Rectal smooth muscle tissue (tissue), 1 donor: ENCODE measurements around the gene DNAH17.

ENCODE experiments used
- H3K27ac ChIP-seq: one replicate; pipeline ENCODE4 v1.7.0; 2013; ENCODE audit warnings: low read depth, low read length, inconsistent platforms
- H3K27me3 ChIP-seq: one replicate; pipeline ENCODE4 v1.7.0; 2013; ENCODE audit warnings: low read length; ENCODE audit not compliant: control insufficient read depth, insufficient read depth
- H3K36me3 ChIP-seq: one replicate; pipeline ENCODE4 v1.7.0; 2013; ENCODE audit warnings: low read length; ENCODE audit not compliant: control insufficient read depth, insufficient read depth
- H3K4me1 ChIP-seq: one replicate; pipeline ENCODE4 v1.7.0; 2013; ENCODE audit warnings: low read length; ENCODE audit not compliant: control insufficient read depth, insufficient read depth
- H3K4me3 ChIP-seq: one replicate; pipeline ENCODE4 v1.7.0; 2013; ENCODE audit warnings: low read length
- H3K9ac ChIP-seq: one replicate; pipeline ENCODE4 v1.7.0; 2013; ENCODE audit warnings: low read length

Gene DNAH17

DNA sequence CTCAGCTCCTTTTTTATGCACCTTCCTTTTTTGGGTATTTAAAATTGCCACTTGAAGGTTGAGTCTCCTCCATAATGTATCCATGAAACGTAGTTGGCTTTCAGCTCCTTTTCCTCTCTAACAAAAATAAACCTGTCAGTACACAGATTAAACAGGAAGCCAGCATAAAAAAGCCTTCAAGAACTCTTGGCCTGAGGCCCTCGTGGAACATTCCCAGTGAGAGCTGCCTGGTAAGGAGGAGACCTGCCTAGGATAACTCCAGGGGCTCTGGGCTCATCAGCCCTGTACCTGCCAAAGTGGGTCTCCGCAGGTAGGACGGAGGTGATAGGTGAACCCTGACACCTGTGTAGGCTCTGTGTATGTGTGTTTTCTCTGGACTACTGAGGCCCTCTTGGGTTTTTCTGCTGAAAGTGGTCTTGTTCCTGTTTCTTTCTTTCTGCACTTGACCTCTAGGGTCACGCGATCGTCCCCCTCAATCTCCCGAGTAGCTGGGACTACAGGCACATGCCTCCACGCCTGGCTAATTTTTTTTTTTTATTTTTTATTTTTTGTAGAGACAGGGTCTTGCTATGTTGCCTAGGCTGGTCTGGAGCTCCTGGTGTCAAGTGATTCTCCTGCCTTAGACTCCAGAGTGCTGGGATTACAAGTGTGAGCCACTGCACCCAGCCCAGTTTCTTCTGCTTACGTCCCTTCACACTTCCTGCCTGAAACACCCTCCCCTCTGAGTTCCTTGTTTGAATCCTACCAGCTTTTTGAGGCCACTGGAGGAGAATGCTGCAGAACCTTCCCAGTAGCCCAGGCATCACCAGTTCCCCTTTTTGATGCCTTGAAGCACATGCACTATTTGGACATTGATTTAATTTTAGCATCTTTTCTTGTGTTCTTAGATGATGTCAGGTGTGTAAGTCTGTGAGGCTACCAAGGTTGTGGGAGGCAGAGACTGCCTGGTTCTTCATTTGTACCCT, 188.9 kb downstream of the DNAH17 start:
- no peak overlapping the region for H3K9ac ChIP-seq
- H3K4me3 ChIP-seq = no peak overlapping the region
- peaks cover 4% of the 10 kb centered on the region for H3K4me1 ChIP-seq
- peak overlapping the region; percentile 18 for H3K27ac ChIP-seq
- no peaks in the 10 kb centered on the region for H3K36me3 ChIP-seq
- H3K27me3 ChIP-seq = no peaks in the 10 kb centered on the region

DNA sequence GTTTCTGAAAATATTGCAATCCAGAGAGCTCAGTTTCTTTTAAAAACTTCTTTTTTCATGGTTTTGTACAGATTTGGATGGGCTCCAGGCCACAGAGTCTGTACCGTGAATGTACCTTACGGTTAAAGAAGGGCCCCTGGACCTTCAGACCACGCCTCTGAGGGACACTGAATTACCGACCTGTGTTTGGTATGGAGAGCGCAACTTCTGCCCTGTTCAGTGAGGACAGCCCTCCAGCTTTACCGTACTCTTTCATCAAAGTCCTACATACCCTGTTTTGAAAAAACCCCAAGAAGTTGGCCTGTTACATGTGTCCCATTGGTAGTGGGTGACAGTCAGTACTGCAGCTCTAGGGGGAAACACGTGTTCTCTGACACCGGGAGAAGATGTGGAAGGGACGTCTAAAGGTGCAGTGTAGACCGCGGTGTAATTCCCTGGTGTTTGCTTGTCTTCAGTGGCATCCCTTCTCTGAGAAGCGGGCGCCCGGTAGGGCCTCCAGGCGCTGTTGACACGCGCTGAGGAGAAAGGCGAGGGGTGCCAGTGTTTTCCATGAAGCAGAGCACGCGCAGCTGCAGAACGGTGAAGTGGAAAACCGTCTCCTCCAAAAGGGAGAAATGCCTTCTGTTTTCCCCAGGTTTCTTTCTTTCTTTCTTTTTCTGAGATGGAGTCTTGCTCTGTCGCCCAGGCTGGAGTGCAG, 192.6 kb downstream of the DNAH17 start:
- Histone ChIP-seq H3K4me1 (peaks cover 4% of the 10 kb centered on the region), H3K36me3 (no peaks in the 10 kb centered on the region), H3K27me3 (no peaks in the 10 kb centered on the region), H3K4me3 (no peak overlapping the region), H3K27ac (no peak overlapping the region), H3K9ac (no peak overlapping the region)

DNA sequence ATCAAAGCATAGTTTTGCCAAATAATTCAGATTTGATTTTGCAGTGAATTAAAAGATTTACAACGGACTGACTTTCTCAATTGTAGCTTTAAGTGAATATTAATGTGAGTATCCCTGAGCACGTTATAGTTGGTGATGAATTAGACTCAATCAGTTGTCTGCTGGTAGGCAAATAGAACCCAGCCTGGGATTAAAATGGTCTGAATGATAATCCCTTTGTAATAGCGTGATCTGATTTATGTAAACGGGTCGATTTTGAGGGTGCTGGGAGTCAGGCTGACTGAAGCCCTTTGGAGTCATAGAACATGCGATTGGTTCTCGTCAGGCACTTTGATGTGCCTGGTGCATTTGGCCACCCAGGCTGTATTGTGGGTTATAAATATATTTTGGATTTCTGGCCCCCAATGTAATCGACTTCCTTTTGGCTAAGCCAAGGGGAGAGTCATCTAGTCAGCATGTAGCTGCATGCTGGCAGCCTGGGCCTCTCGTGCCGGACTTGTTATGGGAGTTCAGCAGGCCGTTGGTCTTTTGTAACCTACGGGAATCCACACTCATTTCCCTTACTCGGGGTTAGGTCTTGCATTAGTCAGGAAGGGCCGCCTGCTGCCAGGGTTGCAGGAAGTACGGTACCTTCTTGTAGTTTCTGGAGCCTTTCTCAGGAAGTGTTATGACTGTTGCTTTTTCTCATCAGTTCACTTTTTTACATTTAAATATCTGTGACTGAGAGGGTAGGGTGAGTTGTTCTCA, 193.3 kb downstream of the DNAH17 start:
- Histone ChIP-seq H3K27ac (no peak overlapping the region), H3K4me1 (peaks cover 4% of the 10 kb centered on the region), H3K36me3 (no peaks in the 10 kb centered on the region), H3K27me3 (no peaks in the 10 kb centered on the region), H3K9ac (no peak overlapping the region), H3K4me3 (no peak overlapping the region)

DNA sequence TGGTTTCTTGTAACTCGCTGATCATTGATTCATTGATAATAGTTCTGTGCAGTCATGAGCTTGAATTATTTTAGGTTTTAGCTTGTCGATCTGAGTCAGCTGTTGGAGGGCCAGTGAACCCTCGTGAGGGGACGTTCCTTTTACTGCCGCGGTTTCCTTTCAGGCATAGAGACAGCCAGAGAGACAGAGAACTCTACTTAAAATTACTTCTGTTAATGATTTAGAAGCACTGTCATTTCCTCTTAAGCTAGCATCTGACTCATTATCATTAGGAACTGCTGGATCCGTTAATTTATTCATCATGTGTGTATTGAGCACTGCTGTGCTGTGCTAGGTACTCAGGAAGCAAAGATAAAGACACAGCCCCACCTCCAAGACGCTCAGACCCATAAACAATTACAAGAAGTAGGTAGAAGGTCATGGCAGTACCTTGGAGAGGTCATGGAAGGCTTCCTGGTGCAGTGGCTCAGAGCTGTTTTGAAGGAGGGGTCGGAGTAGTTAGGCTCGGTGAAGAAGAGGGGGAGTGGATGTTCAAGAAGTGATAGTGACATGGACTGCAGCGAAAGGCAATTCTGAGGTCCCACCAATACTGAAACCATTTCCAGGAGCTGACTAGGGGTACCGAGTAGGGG, 195.5 kb downstream of the DNAH17 start:
- no peak overlapping the region for H3K9ac ChIP-seq
- no peak overlapping the region for H3K27ac ChIP-seq
- H3K27me3 ChIP-seq = no peaks in the 10 kb centered on the region
- H3K36me3 ChIP-seq = no peaks in the 10 kb centered on the region
- peaks cover 3% of the 10 kb centered on the region for H3K4me1 ChIP-seq
- H3K4me3 ChIP-seq = no peak overlapping the region

DNA sequence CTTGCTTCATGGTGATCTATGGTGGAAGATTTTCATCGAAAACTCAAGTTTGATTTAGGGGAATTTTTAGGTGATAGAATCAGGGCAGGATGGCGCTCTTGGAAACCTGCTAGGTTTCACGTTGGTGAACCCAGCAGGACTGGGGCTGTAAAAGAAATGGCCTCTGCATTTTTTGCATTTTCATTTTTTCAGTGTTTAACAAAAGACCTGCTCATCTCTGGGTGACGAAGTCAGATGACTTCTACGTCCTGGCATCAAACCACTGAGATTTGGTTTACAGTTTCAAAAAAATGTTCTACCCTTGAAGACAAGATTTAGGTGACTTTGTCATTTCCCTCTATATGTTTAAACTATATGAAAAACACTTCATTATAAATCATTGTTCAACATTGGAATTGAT, 196.8 kb downstream of the DNAH17 start:
- H3K4me1 ChIP-seq = peaks cover 3% of the 10 kb centered on the region
- no peak overlapping the region for H3K27ac ChIP-seq

DNA sequence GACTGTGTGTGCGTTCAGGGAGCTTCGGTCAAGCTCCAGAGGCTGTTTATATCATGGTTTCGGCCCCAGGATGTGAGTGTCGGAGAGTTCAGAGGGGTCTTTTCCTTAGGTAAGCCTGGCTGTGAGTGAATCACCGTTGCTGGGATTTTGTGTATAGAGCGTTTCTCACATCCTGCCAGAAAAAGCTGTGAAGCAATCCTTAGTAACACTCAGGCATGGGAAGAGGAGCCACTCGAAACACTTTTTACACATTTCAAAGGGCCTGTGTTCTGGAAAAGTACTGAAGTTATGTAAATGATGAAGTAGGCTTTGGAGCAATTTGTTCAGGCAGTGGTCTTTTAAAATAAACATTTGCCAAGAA, 198.1 kb downstream of the DNAH17 start:
- H3K4me1 ChIP-seq = peaks cover 3% of the 10 kb centered on the region
- H3K4me3 ChIP-seq = peak overlapping the region; percentile 91
- H3K27me3 ChIP-seq = no peaks in the 10 kb centered on the region
- H3K36me3 ChIP-seq = no peaks in the 10 kb centered on the region
- peak overlapping the region; percentile 83 for H3K27ac ChIP-seq
- peak overlapping the region; percentile 81 for H3K9ac ChIP-seq

More for the DNA sequence above, 196.8 kb downstream of the DNAH17 start:
- Histone ChIP-seq H3K27me3 (no peaks in the 10 kb centered on the region), H3K36me3 (no peaks in the 10 kb centered on the region), H3K4me3 (no peak overlapping the region), H3K9ac (no peak overlapping the region)

DNA sequence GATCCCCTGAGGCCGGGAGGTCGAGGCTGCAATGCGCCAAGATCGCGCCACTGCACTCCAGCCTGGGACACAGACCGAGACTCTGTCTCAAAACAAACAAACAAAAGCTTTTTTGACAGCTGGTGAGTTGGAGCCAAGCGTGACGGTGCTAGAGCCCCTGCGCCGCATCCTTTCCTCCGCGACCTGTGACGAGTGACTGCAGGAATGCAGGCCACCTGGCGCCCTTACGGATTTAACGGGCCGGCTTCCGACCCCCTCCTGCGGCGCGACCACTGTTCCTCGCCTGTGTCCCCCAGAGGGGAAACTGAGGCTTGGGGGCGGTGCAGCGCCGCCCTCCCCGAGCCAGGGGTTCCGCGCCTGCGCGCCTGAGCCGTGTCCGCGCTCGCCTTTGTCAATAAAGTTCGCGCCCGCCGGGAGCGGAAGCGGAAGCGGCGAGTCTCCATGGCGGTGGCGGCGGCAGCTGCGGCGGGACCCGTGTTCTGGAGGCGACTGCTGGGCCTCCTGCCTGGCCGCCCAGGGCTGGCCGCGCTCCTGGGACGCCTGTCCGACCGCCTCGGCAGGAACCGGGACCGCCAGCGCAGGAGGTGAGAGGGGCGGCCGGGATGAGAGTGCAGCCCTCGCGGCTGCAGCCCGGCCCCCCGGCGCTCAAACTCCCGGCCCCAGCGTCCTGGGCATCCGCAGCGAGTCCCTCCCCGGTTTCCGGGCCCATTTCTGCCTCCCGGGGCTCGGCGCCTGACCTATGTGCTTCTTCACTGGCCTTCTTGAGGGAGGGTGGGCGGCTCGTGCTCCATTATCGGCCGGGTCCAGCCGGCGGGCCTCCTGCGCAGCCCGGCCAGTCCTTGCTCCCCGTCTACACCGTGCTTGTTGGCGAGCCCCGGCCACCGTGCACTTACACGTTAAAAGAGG, 198.7 kb downstream of the DNAH17 start, which contains the start of gene PGS1:
TSS of gene PGS1 (plus strand) at position 425 of the 906 bp plus-strand sequence. CDS start at position 442, 17 bp downstream.
- Histone ChIP-seq H3K4me1 (peaks cover 3% of the 10 kb centered on the region), H3K4me3 (peak within 1 kb of the TSS; percentile 91), H3K36me3 (no peaks in the 10 kb centered on the region), H3K9ac (peak within 1 kb of the TSS; percentile 81), H3K27me3 (no peaks in the 10 kb centered on the region), H3K27ac (peak within 1 kb of the TSS; percentile 83)

DNA sequence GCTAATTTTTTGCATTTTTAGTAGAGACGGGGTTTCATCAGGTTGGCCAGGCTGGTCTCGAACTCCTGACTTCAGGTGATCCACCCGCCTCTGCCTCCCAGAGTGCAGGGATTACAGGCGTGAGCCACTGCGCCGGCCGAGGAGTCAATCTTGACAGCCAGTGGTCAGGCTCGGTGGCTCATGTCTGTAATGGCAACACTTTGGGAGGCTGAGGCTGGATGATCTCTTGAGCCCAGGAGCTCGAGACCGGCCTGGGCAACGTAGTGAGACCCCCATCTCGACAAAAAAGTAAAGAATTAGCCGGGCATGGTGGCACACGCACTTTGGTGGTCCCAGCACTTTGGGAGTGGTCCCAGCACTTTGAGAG, 199.4 kb downstream of the DNAH17 start:
- no peaks in the 10 kb centered on the region for H3K27me3 ChIP-seq
- H3K4me1 ChIP-seq = peaks cover 3% of the 10 kb centered on the region

DNA sequence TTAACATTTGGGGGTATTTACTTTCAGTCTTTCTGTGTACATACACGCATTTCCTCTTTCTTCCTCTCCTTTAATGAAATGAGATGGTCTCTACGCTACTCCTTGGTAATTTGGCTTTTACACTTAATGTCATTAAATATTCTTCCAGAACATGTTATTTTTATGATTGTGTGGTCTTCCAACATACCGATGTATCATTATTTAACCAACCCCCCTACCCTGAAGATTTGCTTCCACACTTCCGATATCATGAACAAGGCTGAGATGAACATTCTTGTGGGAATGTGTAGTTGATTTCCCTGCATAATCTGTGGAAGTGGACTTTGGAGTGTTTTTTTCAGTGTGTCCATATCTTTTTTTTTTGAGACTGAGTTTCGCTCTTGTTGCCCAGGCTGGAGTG, 201.0 kb downstream of the DNAH17 start:
- Histone ChIP-seq H3K4me1 (peaks cover 3% of the 10 kb centered on the region), H3K27ac (no peak overlapping the region), H3K9ac (no peak overlapping the region), H3K4me3 (no peak overlapping the region), H3K27me3 (no peaks in the 10 kb centered on the region), H3K36me3 (no peaks in the 10 kb centered on the region)

More for the DNA sequence above, 199.4 kb downstream of the DNAH17 start:
- H3K36me3 ChIP-seq = no peaks in the 10 kb centered on the region
- no peak overlapping the region for H3K9ac ChIP-seq
- H3K4me3 ChIP-seq = peak overlapping the region; percentile 91
- peak overlapping the region; percentile 83 for H3K27ac ChIP-seq

DNA sequence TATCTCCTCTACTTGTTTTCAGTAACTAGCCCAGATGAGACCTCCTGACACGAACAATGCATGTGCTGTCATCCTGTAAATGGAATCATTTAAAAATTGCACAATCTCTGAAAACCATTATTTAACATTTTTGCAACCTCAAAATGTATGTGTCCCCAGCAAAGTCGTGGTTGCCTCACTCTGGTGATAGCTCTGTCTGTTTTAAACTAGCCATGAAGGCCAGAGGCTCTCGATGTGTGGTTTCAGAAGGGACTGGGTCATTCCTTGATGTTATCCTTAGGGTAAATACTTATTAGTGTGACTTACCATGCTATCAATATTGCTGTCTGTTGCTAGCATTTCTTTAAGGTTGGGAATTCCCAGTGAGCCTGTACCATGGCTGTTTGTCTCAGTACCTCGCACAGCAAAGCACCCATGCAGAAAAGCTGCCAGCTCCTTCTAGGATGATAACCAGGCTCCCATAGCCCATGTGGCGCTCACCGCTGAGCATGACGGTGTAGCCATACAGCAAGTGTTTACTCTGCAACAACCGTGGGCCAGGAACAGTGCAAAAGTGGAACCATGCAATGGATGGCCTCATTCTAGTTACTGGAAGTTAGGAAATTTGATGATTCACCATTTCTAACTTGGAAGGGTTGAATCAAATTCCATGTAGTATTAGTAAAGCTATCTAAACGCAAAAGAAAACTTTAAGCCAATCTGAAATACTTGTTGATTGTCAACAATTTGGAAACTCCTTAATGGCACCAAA, 201.6 kb downstream of the DNAH17 start:
- no peak overlapping the region for H3K9ac ChIP-seq
- no peaks in the 10 kb centered on the region for H3K36me3 ChIP-seq
- H3K27me3 ChIP-seq = no peaks in the 10 kb centered on the region
- peaks cover 3% of the 10 kb centered on the region for H3K4me1 ChIP-seq
- H3K27ac ChIP-seq = no peak overlapping the region
- no peak overlapping the region for H3K4me3 ChIP-seq
